Measurements from ENCODE around the gene BAIAP3.

The BAIAP3 gene

DNA sequence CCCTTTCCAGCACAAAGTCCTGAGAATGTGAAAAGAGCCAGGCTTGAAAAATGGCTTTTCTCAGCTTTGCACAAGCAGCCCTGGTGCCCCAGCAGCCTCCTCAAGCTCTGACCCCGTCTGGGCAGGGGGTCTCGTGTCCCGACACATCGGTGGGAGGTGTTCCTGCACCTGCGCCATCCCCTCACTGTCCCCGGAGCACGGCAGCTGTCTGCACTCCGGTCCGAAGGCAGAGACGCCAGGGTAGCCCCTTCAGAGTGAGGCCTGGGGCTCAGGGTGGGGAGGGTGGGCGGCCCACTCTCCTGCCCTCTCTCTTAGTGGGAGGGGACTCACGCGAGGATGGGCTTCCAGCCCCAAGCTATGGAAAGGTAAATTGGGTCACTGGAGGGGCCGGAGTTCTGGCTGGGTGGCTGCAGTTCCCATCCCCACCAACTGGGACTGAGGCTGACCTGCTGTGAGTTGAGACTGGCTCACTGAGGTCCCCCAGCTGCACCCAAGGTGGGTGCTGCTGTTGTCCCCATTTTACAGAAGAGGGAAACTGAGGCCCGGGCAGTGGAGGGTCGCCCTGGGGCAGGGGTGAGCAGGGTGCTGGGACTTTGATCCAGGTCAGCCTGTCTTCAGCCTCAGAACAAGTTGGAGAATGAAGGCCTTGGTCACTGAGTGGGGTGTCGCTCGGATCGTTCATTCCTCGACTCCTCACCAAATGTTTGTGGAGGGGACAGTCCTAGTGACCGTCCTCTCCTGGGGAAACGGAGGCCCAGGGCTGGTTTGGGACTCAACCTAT is 2.3 kb upstream of the BAIAP3 start:
- no peak overlapping the region for H3K9ac ChIP-seq (ENCODE audit: low read length)
- DNase-seq (ENCODE audit: low read depth), result no peak
- H3K4me1 ChIP-seq (ENCODE audit: control insufficient read depth, insufficient read depth, low read length), result no peaks in the 10 kb centered on the region
- peaks cover 4% of the 10 kb centered on the region for H3K9me3 ChIP-seq (ENCODE audit: control insufficient read depth, low read length)
- no peaks in the 10 kb centered on the region for H3K36me3 ChIP-seq (ENCODE audit: control insufficient read depth, insufficient read depth, low read length, severe bottlenecking)
- peaks cover 29% of the 10 kb centered on the region for H3K27me3 ChIP-seq (replicated peaks; ENCODE audit: control insufficient read depth, insufficient read depth, low read length)
- H3K4me3 ChIP-seq (ENCODE audit: low read length), result no peak overlapping the region

DNA sequence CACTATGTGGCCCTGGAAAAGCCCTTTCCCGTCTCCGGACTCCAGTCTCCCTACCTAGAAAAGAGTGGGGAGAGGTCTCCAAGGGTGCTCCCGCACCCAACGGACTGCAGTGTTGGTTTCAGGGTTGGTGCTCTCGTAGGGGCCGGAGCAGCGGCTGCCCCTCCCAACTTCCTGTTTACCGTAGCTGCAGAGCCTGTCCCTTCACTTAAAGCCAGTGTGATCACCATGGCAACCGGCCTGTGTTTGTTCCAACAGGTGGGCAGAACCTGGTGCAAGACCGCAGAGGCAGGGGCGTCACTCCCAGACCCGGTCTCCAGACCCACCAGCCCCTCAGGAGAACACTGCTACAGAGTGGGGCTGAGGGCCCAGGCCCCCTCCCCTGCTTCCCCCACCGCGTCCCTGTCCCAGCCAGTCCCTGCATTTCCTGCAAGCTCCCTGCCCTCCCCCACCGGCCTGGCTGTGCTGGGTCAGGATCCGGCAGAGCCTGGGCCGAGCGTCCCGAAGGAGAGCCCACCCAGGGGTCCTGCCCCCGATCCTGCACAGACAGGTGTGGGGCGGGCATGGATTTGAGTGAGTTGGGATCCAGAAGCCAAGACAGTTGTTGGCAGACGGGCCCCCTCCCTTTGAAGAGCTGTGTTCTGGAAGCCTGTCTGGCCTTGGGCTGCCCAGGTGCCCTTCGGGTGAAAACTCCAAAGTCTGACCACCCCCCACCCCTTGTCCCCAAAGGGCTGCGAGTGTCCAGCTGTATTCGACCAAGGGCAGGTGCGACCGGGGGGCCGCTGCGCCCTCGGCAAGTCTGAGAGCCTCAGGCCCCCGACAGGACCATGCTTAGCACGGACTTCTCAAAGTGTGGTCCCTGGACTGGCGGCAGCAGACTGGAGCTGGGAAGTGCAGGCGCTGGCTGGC is 1.5 kb upstream of the BAIAP3 start:
- DNase-seq (ENCODE audit: low read depth), result peak; percentile 32
- Histone ChIP-seq H3K4me3 (ENCODE audit: low read length) (no peak overlapping the region), H3K27me3 (replicated peaks; ENCODE audit: control insufficient read depth, insufficient read depth, low read length) (peaks cover 29% of the 10 kb centered on the region)

DNA sequence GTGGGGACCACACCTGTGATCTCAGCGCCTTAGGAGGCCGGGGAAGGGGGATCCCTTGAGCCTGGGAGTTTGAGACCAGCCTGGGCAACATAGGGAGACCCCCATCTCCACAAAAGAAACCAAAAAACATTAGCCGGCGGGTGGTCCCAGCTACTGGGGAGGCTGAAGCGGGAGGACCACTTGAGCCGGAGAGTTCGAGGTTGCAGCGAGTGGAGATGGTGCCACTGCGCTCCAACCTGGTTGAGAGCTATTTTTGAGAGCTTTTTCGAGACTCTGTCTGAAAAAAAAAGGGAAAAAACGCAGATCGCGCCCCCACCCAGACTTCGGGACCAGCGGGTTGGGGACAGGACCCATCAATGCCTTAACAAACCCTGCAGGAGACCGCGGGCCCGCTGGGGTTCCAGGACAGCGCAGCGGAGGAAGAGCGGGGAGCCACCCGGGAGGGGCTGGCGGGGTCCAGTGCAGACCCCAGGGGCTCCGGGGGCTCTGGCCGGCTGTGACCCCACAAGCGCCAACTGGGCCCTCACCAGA is 762 bp upstream of the BAIAP3 start:
- H3K4me3 ChIP-seq (ENCODE audit: low read length), result no peak overlapping the region
- no peaks in the 10 kb centered on the region for H3K4me1 ChIP-seq (ENCODE audit: control insufficient read depth, insufficient read depth, low read length)
- no peak for DNase-seq (ENCODE audit: low read depth)
- no peaks in the 10 kb centered on the region for H3K36me3 ChIP-seq (ENCODE audit: control insufficient read depth, insufficient read depth, low read length, severe bottlenecking)
- H3K9ac ChIP-seq (ENCODE audit: low read length), result no peak overlapping the region
- peaks cover 29% of the 10 kb centered on the region for H3K27me3 ChIP-seq (replicated peaks; ENCODE audit: control insufficient read depth, insufficient read depth, low read length)
- peaks cover 4% of the 10 kb centered on the region for H3K9me3 ChIP-seq (ENCODE audit: control insufficient read depth, low read length)

More for the DNA sequence above, 1.5 kb upstream of the BAIAP3 start:
- Histone ChIP-seq H3K9ac (ENCODE audit: low read length) (no peak overlapping the region), H3K9me3 (ENCODE audit: control insufficient read depth, low read length) (peaks cover 4% of the 10 kb centered on the region), H3K36me3 (ENCODE audit: control insufficient read depth, insufficient read depth, low read length, severe bottlenecking) (no peaks in the 10 kb centered on the region), H3K4me1 (ENCODE audit: control insufficient read depth, insufficient read depth, low read length) (no peaks in the 10 kb centered on the region)

DNA sequence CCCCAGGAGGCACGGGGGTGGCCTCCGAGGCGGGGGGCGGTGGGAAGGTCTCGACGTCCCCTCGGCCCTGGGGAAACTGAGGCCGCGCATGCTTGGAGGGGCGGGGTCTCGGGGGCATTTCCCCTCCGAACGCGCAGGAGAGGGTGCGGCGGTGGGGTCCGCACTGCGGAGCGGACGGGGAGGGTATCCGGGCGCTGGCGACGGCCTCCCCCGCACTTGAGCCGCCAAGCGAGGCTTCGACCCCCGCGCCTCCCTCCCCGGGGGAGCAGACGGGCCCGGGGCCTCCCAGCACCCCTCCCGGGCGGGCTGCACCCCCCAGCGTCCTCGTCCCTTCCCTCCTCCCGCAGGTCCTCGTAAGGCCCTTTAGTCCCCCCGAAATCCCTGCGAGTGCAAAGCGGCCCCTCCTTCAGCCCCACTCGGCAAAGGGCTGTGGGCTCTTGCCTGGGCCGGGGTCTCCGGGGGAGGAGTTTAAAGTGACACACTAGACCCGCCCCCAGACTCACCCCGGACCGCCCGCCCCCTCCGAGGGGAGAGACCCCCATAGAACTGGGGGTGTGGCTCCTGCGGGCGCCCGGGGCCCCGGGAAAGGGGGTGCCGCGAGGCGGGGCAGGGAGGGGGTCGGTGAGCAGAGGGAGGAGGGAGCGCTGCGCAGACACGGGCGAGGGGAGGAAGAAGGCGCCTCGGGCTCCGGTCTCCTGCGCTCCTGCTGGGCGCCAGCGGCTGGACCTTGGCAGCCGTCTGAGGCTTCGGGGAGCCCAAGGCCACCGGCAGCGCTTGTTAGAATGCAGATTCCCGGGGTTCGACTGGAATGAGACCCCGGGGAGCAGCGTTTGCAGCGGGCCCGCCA is 632 bp downstream of the BAIAP3 start:
- Histone ChIP-seq H3K9ac (ENCODE audit: low read length) (no peak overlapping the region), H3K4me3 (ENCODE audit: low read length) (no peak overlapping the region), H3K36me3 (ENCODE audit: control insufficient read depth, insufficient read depth, low read length, severe bottlenecking) (no peaks in the 10 kb centered on the region), H3K4me1 (ENCODE audit: control insufficient read depth, insufficient read depth, low read length) (no peaks in the 10 kb centered on the region), H3K9me3 (ENCODE audit: control insufficient read depth, low read length) (peaks cover 4% of the 10 kb centered on the region), H3K27me3 (replicated peaks; ENCODE audit: control insufficient read depth, insufficient read depth, low read length) (peaks cover 29% of the 10 kb centered on the region)
- peak; percentile 8 for DNase-seq (ENCODE audit: low read depth)

DNA sequence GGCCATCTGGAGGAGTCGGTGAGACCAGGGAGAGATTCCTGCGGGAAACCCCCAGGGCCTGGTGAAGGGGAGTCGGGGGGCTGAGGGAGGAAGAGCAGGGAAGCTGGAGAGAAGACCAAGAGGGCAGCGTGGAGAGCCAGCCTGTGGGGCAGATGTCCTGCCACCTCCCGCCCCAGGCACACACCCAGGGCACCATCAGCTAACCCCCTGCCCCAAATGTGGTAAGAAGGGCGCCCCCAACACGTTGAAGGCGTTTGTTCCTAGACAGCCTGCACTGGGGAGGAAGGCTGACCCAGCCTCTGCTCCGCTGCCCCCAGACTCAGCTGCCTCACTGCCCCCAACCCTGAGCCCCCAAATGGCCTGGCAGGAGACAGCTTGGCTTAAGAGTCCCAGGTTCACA is 1.3 kb downstream of the BAIAP3 start:
- H3K4me3 ChIP-seq (ENCODE audit: low read length), result no peak overlapping the region
- peaks cover 29% of the 10 kb centered on the region for H3K27me3 ChIP-seq (replicated peaks; ENCODE audit: control insufficient read depth, insufficient read depth, low read length)
- DNase-seq (ENCODE audit: low read depth), result no peak
- H3K4me1 ChIP-seq (ENCODE audit: control insufficient read depth, insufficient read depth, low read length), result no peaks in the 10 kb centered on the region
- no peaks in the 10 kb centered on the region for H3K36me3 ChIP-seq (ENCODE audit: control insufficient read depth, insufficient read depth, low read length, severe bottlenecking)
- peaks cover 4% of the 10 kb centered on the region for H3K9me3 ChIP-seq (ENCODE audit: control insufficient read depth, low read length)
- H3K9ac ChIP-seq (ENCODE audit: low read length), result no peak overlapping the region

DNA sequence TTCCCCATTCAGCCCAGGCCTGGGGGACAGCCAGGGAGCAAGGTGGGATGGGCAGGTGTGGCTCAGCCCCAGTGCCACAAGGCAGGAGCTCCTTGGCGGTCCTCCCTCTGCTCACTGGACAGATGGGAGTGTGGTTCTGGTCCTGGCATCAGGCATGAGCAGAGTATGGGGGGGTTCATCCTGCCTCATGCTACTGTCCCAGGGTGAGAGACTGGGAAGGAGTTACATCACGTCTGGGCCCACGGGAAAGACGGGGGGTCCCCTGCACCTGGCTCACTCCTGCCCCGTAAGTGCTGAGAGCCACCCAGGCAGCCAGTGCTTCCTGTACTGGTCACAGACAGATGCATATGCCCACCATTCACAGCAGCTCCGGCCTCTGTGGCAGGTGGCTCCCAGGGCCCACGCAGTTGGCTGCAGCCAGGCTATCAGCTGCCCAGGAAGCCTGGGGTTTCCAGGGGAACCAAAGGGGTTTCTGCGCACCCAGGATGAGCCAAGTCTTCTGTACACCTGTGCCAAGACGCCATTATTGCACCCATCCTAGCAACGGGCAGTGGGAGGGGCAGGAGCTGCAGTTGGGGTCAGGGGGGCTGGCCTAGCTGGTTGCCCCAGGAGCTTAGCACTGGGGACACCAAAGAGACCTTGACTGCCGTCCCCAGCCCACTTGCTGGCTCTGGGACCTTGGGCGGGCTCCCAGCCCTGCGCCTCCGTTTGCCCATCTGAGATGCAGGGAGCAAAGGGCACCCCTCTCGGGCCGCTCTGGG is 1.9 kb downstream of the BAIAP3 start:
- DNase-seq (ENCODE audit: low read depth), result no peak
- Histone ChIP-seq H3K9ac (ENCODE audit: low read length) (no peak overlapping the region), H3K36me3 (ENCODE audit: control insufficient read depth, insufficient read depth, low read length, severe bottlenecking) (no peaks in the 10 kb centered on the region), H3K4me3 (ENCODE audit: low read length) (no peak overlapping the region), H3K9me3 (ENCODE audit: control insufficient read depth, low read length) (peaks cover 2% of the 10 kb centered on the region), H3K27me3 (replicated peaks; ENCODE audit: control insufficient read depth, insufficient read depth, low read length) (peaks cover 29% of the 10 kb centered on the region), H3K4me1 (ENCODE audit: control insufficient read depth, insufficient read depth, low read length) (no peaks in the 10 kb centered on the region)

DNA sequence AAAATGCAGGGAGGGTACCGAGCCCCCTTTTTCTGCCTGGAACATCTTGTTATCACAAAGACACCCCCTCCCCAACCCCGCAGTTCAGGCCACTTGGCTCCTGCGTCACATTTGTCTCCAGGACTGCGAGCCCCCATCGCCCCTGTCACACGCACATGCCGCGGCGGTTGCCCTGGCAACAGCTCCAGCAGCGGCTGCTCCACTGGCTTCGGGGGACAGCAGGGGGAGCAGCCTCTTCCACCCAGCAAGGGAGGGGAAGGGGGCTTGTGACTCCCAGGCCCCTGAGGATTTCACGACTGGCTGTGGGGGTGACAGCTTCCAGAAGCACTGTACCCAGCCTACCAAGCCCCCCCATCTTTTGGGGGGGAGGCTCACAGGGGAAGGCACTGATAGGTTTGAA is 2.6 kb downstream of the BAIAP3 start:
- peak; percentile 12 for DNase-seq (ENCODE audit: low read depth)
- Histone ChIP-seq H3K36me3 (ENCODE audit: control insufficient read depth, insufficient read depth, low read length, severe bottlenecking) (no peaks in the 10 kb centered on the region), H3K4me1 (ENCODE audit: control insufficient read depth, insufficient read depth, low read length) (no peaks in the 10 kb centered on the region), H3K27me3 (replicated peaks; ENCODE audit: control insufficient read depth, insufficient read depth, low read length) (peaks cover 29% of the 10 kb centered on the region), H3K9me3 (ENCODE audit: control insufficient read depth, low read length) (no peaks in the 10 kb centered on the region), H3K4me3 (ENCODE audit: low read length) (no peak overlapping the region), H3K9ac (ENCODE audit: low read length) (no peak overlapping the region)

DNA sequence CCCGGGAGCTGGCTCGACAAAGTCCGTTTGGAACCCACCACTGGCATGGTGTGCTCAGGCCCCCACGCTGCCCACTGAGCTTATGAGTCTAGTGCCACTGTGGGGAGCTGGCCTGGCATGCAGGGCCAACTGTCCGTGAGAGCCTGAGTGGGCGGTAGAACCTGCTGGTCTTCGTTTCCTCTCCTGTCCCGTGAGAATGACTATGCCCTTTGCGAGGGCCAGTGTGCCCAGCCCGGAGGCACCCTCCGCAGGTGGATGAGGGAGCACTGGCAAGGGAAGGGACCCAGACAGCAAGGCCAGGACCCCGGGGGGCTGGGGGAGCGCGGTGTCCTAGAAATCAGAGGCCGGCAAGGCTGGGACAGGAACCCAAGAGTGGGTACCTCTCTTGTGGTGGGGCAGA is 3.2 kb downstream of the BAIAP3 start:
- H3K27me3 ChIP-seq (replicated peaks; ENCODE audit: control insufficient read depth, insufficient read depth, low read length), result peaks cover 24% of the 10 kb centered on the region
- H3K9me3 ChIP-seq (ENCODE audit: control insufficient read depth, low read length), result no peaks in the 10 kb centered on the region
- no peaks in the 10 kb centered on the region for H3K36me3 ChIP-seq (ENCODE audit: control insufficient read depth, insufficient read depth, low read length, severe bottlenecking)
- H3K9ac ChIP-seq (ENCODE audit: low read length), result no peak overlapping the region
- no peak overlapping the region for H3K4me3 ChIP-seq (ENCODE audit: low read length)
- no peak for DNase-seq (ENCODE audit: low read depth)
- no peaks in the 10 kb centered on the region for H3K4me1 ChIP-seq (ENCODE audit: control insufficient read depth, insufficient read depth, low read length)

DNA sequence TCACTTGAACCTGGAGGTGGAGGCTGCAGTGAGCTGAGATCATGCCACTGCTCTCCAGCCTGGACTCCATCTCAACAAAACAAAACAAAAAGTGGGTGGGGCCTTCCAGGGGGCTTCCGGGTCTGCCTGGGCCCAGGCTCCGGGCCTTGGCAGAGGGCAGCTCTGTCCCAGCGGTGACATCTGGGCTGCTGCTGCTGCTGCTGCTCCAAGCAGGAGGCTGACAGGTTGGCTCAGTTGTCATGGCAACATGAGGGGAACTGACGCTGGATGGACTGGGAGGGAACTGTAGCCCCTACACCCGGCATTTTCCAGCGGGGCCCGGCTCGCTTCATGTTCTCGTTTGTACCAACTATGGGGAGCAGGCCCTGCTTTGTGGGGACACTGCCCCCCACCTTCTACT is 4.0 kb downstream of the BAIAP3 start:
- no peaks in the 10 kb centered on the region for H3K4me1 ChIP-seq (ENCODE audit: control insufficient read depth, insufficient read depth, low read length)
- H3K9ac ChIP-seq (ENCODE audit: low read length), result no peak overlapping the region
- no peak overlapping the region for H3K4me3 ChIP-seq (ENCODE audit: low read length)
- no peak for DNase-seq (ENCODE audit: low read depth)
- H3K27me3 ChIP-seq (replicated peaks; ENCODE audit: control insufficient read depth, insufficient read depth, low read length), result peaks cover 23% of the 10 kb centered on the region
- no peaks in the 10 kb centered on the region for H3K9me3 ChIP-seq (ENCODE audit: control insufficient read depth, low read length)
- no peaks in the 10 kb centered on the region for H3K36me3 ChIP-seq (ENCODE audit: control insufficient read depth, insufficient read depth, low read length, severe bottlenecking)

DNA sequence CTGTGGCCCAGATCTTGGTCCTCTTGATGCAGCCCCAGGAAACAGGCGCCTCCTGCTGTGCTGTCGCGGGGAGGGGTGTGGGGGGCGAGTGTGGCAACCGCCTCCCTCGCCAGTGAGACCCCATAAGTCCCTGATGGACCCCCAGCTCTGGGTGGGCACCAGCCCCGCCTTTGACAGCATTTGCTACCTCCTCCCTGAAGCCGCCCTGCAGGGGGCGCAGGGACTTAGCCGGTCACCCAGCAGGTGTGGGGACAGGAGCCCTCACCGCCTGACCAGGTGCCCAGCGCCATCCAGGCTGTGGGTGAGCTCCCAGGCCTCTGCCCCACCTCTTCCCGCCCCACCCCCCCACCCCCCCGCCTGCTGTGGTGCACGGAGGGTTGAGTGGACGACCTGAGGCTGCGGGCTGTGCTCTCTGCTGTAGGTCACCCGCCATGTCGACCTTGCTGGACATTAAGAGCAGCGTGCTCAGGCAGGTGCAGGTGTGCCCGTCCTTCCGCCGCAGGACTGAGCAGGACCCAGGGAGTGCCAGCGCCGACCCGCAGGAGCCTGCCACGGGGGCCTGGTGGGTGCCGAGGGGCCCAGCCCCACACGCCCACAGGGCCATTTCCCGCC is 4.8 kb downstream of the BAIAP3 start:
- H3K4me3 ChIP-seq (ENCODE audit: low read length), result no peak overlapping the region
- no peaks in the 10 kb centered on the region for H3K36me3 ChIP-seq (ENCODE audit: control insufficient read depth, insufficient read depth, low read length, severe bottlenecking)
- H3K4me1 ChIP-seq (ENCODE audit: control insufficient read depth, insufficient read depth, low read length), result no peaks in the 10 kb centered on the region
- no peak for DNase-seq (ENCODE audit: low read depth)
- no peaks in the 10 kb centered on the region for H3K9me3 ChIP-seq (ENCODE audit: control insufficient read depth, low read length)
- H3K27me3 ChIP-seq (replicated peaks; ENCODE audit: control insufficient read depth, insufficient read depth, low read length), result peaks cover 20% of the 10 kb centered on the region
- H3K9ac ChIP-seq (ENCODE audit: low read length), result no peak overlapping the region

Data from adipocyte (in vitro differentiated cells).